LNCAP (cell line): ENCODE measurements around the gene HILPDA.

Experiments
- TF ChIP-seq, protein P1 (sequence below): fragments of 450-650 bp; IDR thresholded peaks from 2 replicates; pipeline ENCODE4 v1.5.1; 2017; ENCODE audit warnings: mild to moderate bottlenecking

The HILPDA gene

DNA sequence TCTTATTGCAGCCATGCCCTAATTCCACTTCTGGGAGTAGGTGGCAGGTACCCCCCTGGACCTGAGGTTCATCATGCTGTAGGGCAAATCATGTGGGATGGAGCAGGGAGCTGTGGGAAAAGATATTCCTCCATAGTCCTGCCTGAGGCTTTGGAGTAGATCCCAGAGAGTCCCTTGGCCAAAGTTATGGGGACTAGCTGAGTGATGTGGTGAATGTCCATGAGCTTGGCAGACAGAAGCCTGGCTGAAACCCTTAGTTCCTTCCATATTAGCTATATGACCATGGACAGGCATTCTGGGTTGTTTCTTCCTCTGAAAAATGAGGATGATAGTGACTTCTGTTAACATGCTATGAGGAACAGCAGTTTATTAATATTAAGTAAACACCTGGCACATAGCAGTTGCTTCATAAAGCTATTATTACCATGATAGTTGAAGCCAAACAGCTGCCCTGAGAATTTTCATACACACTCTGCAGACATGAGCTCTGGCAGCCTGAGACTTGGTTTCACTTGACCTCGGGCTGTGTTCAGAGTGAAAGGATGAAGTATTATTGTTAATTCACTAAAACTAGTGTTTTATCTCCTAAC is 30.9 kb upstream of the HILPDA start:
- TF ChIP-seq, protein P1, sequence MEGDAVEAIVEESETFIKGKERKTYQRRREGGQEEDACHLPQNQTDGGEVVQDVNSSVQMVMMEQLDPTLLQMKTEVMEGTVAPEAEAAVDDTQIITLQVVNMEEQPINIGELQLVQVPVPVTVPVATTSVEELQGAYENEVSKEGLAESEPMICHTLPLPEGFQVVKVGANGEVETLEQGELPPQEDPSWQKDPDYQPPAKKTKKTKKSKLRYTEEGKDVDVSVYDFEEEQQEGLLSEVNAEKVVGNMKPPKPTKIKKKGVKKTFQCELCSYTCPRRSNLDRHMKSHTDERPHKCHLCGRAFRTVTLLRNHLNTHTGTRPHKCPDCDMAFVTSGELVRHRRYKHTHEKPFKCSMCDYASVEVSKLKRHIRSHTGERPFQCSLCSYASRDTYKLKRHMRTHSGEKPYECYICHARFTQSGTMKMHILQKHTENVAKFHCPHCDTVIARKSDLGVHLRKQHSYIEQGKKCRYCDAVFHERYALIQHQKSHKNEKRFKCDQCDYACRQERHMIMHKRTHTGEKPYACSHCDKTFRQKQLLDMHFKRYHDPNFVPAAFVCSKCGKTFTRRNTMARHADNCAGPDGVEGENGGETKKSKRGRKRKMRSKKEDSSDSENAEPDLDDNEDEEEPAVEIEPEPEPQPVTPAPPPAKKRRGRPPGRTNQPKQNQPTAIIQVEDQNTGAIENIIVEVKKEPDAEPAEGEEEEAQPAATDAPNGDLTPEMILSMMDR, result no peak

DNA sequence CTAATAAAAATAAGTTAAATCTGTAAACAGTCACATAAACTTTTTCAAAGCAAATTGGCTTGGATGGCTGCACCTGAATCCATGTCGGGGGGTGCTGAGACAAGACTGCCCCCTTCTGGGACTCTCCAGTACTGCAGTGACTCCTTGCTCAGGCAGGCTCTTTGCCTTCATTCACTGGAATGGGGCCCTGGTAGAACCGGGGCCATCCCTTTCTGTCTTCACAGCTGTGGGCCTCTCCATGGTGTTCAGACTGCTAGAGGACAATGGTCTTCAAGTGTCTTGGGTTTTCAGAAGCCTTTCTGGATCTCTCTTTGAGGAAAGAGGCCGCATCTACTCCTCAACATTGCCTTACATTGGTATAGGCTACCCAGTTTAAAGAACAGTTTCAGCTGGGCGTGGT is 29.8 kb upstream of the HILPDA start:
- TF ChIP-seq, protein P1, result peak; percentile 90

DNA sequence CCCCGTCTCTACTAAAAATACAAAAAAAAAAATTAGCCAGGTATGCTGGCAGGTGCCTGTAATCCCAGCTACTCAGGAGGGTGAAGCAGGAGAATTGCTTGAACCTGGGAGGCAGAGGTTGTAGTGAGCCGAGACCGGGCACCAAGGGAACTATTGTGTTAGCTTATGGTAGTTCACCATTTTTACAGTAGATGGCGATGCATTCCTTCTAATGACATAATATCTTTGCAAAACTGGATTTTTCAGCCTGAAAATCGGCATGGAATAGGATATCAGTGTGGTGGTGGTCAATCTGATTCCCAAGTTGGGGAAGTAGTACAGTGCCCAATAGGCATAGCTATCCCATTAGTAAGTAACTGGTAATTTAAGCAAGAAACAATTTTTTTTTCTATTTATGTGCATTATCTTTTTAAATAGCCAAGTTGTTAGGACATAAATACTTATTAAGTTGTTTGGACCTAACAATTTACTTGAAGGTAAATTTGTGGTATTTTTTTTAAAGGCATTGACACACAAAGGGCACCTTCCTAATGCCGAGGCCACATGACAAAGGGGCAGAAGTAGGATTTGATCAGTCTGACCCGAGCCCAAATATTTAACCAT is 28.3 kb upstream of the HILPDA start:
- TF ChIP-seq, protein P1, result peak; percentile 73

- TF ChIP-seq, protein P1, result no peak
Measured at GRCh38 chr7:128430207-128430606, 25.5 kb upstream of the HILPDA start.

DNA sequence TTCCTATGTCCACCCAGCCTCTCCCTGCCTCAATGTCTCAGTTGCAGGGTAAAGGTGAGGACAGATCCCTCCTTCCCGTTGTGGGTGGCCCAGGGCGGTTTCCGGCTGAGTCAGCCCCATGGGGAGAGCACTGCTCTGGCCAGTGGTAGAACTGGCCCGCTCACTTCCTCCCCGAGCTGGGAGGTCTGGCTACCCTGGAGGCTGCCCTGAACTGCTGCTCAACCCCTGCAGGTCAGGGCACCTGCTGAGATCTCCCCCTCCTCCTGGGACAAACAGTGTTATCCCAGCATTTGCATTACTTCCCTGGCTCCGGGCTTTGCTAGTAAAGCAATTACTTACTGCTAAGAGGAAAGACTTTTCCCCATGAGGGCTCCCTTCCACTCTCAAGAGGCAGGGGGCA is 24.5 kb upstream of the HILPDA start:
- TF ChIP-seq, protein P1, result no peak

DNA sequence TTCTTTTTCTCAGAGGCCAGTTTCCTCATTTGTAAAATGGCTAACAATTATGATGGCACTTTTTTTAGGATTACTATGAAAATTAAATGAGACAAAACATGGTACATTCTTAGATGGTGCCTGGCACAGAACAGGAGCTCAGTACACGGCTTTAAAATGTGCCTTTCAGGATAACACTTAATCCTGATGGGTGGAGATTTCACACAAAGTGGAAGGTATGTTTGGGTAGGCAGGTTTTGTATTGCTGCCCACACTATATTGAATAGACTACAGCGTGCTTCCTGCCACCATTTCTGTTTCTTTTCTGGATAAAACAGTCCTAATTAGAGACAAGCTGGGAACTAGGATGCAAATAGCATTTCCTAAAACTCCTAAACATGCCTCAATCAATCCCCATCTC is 23.9 kb upstream of the HILPDA start:
- TF ChIP-seq, protein P1, result no peak

- TF ChIP-seq, protein P1, result no peak
Measured at GRCh38 chr7:128434413-128435326, 21.0 kb upstream of the HILPDA start.
